Adipose tissue (tissue), 3 donors: ENCODE measurements around the gene GPR34. TPM values are rescaled to one million over a fixed set of nuclear protein-coding genes. Genes with fewer than 3 reads are reported as not detected.

Source experiments
- H3K27ac ChIP-seq: one replicate; pipeline ENCODE4 v1.5.1; 2013; ENCODE audit warnings: low read depth, low read length
- WGBS, 3 donors: extraction: QIAGEN DNeasy Blood & Tissue Kit; methylation state at CpG; one replicate each; pipeline ENCODE4 v1.1.7; 2013; 5-methylcytosine and 5-hydroxymethylcytosine counted together
- polyA plus RNA-seq, 3 donors: library from polyadenylated mRNA; stranded (reverse); fragments of 200-250 nt; gene quantifications; one replicate each; pipeline ENCODE4 v1.2.3, GENCODE V29; 2013
- donor health status: healthy with polysubstance abuse.
- donor health status: Bipolar disorder and iron deficiency.
- donor health status: healthy.

The GPR34 gene
- polyA plus RNA-seq, 3 donors, result 1.7 to 12.7 (median 8.5) TPM

- no peak overlapping the region for H3K27ac ChIP-seq
- 50 to 82% (median 54%) methylated on average over 3 of the region's 3 CpGs for WGBS, 3 donors
Observed at GRCh38 chrX:41722816-41723618, 34.2 kb downstream of the GPR34 start.

- WGBS, 3 donors, result 39 to 56% (median 49%) methylated on average over 2 of the region's 2 CpGs
- H3K27ac ChIP-seq, result no peak within 1 kb of the TSS
Observed at GRCh38 chrX:41723826-41724225, 35.1 kb downstream of the GPR34 start, which contains the start of gene GPR82. GPR82 (plus strand) TSS chrX:41724181; CDS start chrX:41727027, 2,846 bp downstream.

- 72 to 93% (median 92%) methylated on average over 3 of the region's 3 CpGs for WGBS, 3 donors
- H3K27ac ChIP-seq, result no peak overlapping the region
Observed at GRCh38 chrX:41728125-41728524, 39.4 kb downstream of the GPR34 start.

- H3K27ac ChIP-seq, result no peak overlapping the region
- WGBS, 3 donors, result 73% methylated on average over 2 of the region's 2 CpGs
Observed at GRCh38 chrX:41730081-41730480, 41.3 kb downstream of the GPR34 start.

GRCh38 chrX:41732260-41732659 is 43.5 kb downstream of the GPR34 start:
- 68 to 87% (median 76%) methylated on average over 2 of the region's 2 CpGs for WGBS, 3 donors
- H3K27ac ChIP-seq, result no peak overlapping the region

- 62 to 91% (median 77%) methylated on average over 1 of the region's 1 CpG for WGBS, 3 donors
- H3K27ac ChIP-seq, result no peak overlapping the region
Observed at GRCh38 chrX:41733939-41734338, 45.2 kb downstream of the GPR34 start.

- 19 to 53% (median 31%) methylated on average over 1 of the region's 1 CpG for WGBS, 3 donors
- no peak overlapping the region for H3K27ac ChIP-seq
Observed at GRCh38 chrX:41734530-41734929, 45.8 kb downstream of the GPR34 start.

- no peak overlapping the region for H3K27ac ChIP-seq
- 63 to 74% (median 65%) methylated on average over 7 of the region's 7 CpGs for WGBS, 3 donors
Observed at GRCh38 chrX:41737065-41737464, 48.3 kb downstream of the GPR34 start.

GRCh38 chrX:41739871-41740270 is 51.1 kb downstream of the GPR34 start:
- H3K27ac ChIP-seq, result no peak overlapping the region
- 77 to 94% (median 90%) methylated on average over 1 of the region's 1 CpG for WGBS, 3 donors

Other genes starting within 250 kb of the GPR34 start
- gene NYX, start 241.6 kb upstream of the GPR34 start, polyA plus RNA-seq, result not detected
- under 1 TPM in 2 of 3 donors, not detected in 1; 0.03 to 0.06 TPM for gene GPR82, start 35.2 kb downstream of the GPR34 start, polyA plus RNA-seq
- 1 to 10 TPM; 5.5 to 8.5 (median 6.9) TPM for gene CASK, start 234.6 kb downstream of the GPR34 start, polyA plus RNA-seq